CD4-positive, alpha-beta T cell (primary cell): ENCODE results near the gene THSD8. TPM values are rescaled to one million over a fixed set of nuclear protein-coding genes. Genes with fewer than 3 reads are reported as not detected.
"Not testable (repeated sequence)": the region's sequence is repeated elsewhere in the genome, so short reads cannot be mapped to it uniquely, and the experiment has no call there.

Source experiments
- ATAC-seq: fragments of 200-7000 bp; cut with Tn5 transposase; one replicate; pipeline ENCODE4 v1.10.0; 2022; ENCODE audit warnings: mild to moderate bottlenecking; ENCODE audit not compliant: poor library complexity
- CTCF ChIA-PET: fragments of 350-600 bp; sonication (Branson Sonifier 250); formaldehyde crosslinking; loops from one replicate; lab custom pipeline; 2021; ENCODE audit warnings: antibody characterized with exemption, inconsistent platforms; lab: Charles Lee
- POLR2A ChIA-PET: fragments of 350-600 bp; sonication (Branson Sonifier 250); formaldehyde crosslinking; loops from one replicate; lab custom pipeline; 2021; ENCODE audit warnings: antibody characterized with exemption, inconsistent platforms; lab: Charles Lee
- DNase-seq, 14 experiments: peaks; one replicate each; pipeline ENCODE4 v3.0.0-alpha.2; 2013 to 2020; ENCODE audit warnings: mixed read lengths in 2 of 14
- H3K27ac ChIP-seq, 2 donors: one replicate each; pipeline versions ENCODE4 v1.5.1 to v1.7.0; 2013; ENCODE audit warnings: low read length in 2 of 2, low read depth in 1 of 2, mild to moderate bottlenecking in 1 of 2
- H3K27me3 ChIP-seq, 2 experiments: 1 replicate in 1 of 2; 2 replicates in 1 of 2; pipeline versions ENCODE4 v1.6.1 to v1.7.0; 2013; ENCODE audit warnings: low read length in 2 of 2, control low read depth in 1 of 2, mild to moderate bottlenecking in 1 of 2, moderate library complexity in 1 of 2; ENCODE audit not compliant: insufficient read depth in 2 of 2, control insufficient read depth in 1 of 2
- H3K36me3 ChIP-seq: one replicate; pipeline ENCODE4 v1.6.1; 2013; ENCODE audit warnings: low read length, control low read depth; ENCODE audit not compliant: insufficient read depth
- H3K4me1 ChIP-seq: one replicate; pipeline ENCODE4 v1.6.1; 2013; ENCODE audit warnings: low read length, control low read depth; ENCODE audit not compliant: insufficient read depth
- H3K4me3 ChIP-seq: one replicate; pipeline ENCODE4 v1.5.1; 2013; ENCODE audit warnings: mild to moderate bottlenecking, low read length, moderate library complexity
- H3K9me3 ChIP-seq, 2 experiments: 1 replicate in 1 of 2; 2 replicates in 1 of 2; pipeline versions ENCODE4 v1.6.1 to v1.7.0; 2013; ENCODE audit warnings: low read length in 2 of 2, mild to moderate bottlenecking in 2 of 2, control low read depth in 1 of 2, moderate library complexity in 1 of 2; ENCODE audit not compliant: control insufficient read depth in 1 of 2, insufficient read depth in 1 of 2
- H3K27ac Mint-ChIP-seq: one replicate; pipeline ENCODE4 v1.8.0; 2020; ENCODE audit warnings: mixed read lengths
- H3K27me3 Mint-ChIP-seq: one replicate; pipeline ENCODE4 v1.8.0; 2021; ENCODE audit warnings: mixed read lengths
- H3K36me3 Mint-ChIP-seq: one replicate; pipeline ENCODE4 v1.8.0; 2021; ENCODE audit warnings: low read depth, mixed read lengths
- H3K4me1 Mint-ChIP-seq: one replicate; pipeline ENCODE4 v1.8.0; 2021; ENCODE audit warnings: low read depth, mixed read lengths
- H3K4me3 Mint-ChIP-seq: one replicate; pipeline ENCODE4 v1.8.0; 2020; ENCODE audit warnings: mild to moderate bottlenecking, mixed read lengths
- H3K9me3 Mint-ChIP-seq: one replicate; pipeline ENCODE4 v1.8.0; 2020; ENCODE audit warnings: mixed read lengths
- CTCF ChIP-seq: fragments of 200-600 bp; IDR thresholded peaks from one replicate; pipeline ENCODE4 v1.8.0; 2022; ENCODE audit warnings: antibody characterized with exemption, mild to moderate bottlenecking
- intact Hi-C, 2 experiments: fragments of 100-400 bp; cut with DNase I in 1 of 2; cut with micrococcal nuclease in 1 of 2; formaldehyde crosslinking; loops; one replicate each; pipeline versions ENCODE4 v1.15.1 to v1.9.0; 2023 to 2025; cut with DNase I, micrococcal nuclease
- total RNA-seq, 174 experiments: library from RNA in 2 of 174; stranded (reverse) in 2 of 174; gene quantifications; one replicate each; pipeline ENCODE4 v1.2.3 and lab custom pipeline; 2021 to 2026

Gene THSD8
- total RNA-seq, 2 experiments from 2014 or later: 1.3 TPM; not detected in 1

GRCh38 chr19:12796146-12797071, 5.5 kb upstream of the THSD8 start:
- H3K27me3 Mint-ChIP-seq: peaks cover 10% of the 10 kb centered on the region
- TF ChIP-seq CTCF: peak; percentile 94
- no peaks in the 10 kb centered on the region for H3K27me3 ChIP-seq
- POLR2A ChIA-PET: interaction anchor here (0.8 to 8.3 kb wide), 10 partner anchors 9 to 95 kb away, joined by 3 to 348 read pairs (median 4); partner anchors contain the start of genes GCDH, HOOK2 and RNASEH2A
- peaks cover 44% of the 10 kb centered on the region for H3K36me3 Mint-ChIP-seq
- CTCF ChIA-PET: interaction anchor here (0.7 to 9.4 kb wide), 16 partner anchors 9 to 80 kb away, joined by 3 to 178 read pairs (median 6); partner anchors contain the start of genes HOOK2 and RNASEH2A
- peaks cover 36% of the 10 kb centered on the region for H3K4me1 Mint-ChIP-seq
- H3K4me3 Mint-ChIP-seq: peak overlapping the region; percentile 82
- no peaks in the 10 kb centered on the region for H3K9me3 Mint-ChIP-seq
- DNase-seq (peak in 13 of 14 experiments; percentile 65 to 90 (median 70)), ATAC-seq (peak; percentile 7)
- peak overlapping the region; percentile 82 for H3K27ac Mint-ChIP-seq
- intact Hi-C loops: loop anchor here (1.0 to 5.0 kb wide), 7 partner anchors 10 to 119 kb away; partner anchors contain the start of gene RNASEH2A (in 1 of the 2)
- H3K4me3 ChIP-seq: peak overlapping the region; percentile 37
- peaks cover 28% of the 10 kb centered on the region for H3K36me3 ChIP-seq
- H3K27ac ChIP-seq: peak overlapping the region; percentile 54 to 55
- peaks cover 52% of the 10 kb centered on the region for H3K4me1 ChIP-seq
- H3K9me3 ChIP-seq: no peaks in the 10 kb centered on the region

GRCh38 chr19:12797141-12797587, 4.7 kb upstream of the THSD8 start:
- no peaks in the 10 kb centered on the region for H3K9me3 ChIP-seq
- Mint-ChIP-seq H3K36me3 (peaks cover 40% of the 10 kb centered on the region), H3K4me3 (no peak overlapping the region), H3K27ac (no peak overlapping the region), H3K27me3 (peaks cover 9% of the 10 kb centered on the region), H3K4me1 (peaks cover 38% of the 10 kb centered on the region), H3K9me3 (no peaks in the 10 kb centered on the region)
- ChIA-PET CTCF (interaction anchor here (1.5 to 9.4 kb wide), 7 partner anchors 9 to 64 kb away, joined by 6 to 178 read pairs (median 14); partner anchors contain the start of genes HOOK2 and RNASEH2A), POLR2A (interaction anchor here (1.6 to 8.3 kb wide), 2 partner anchors 9 to 21 kb away, joined by 4 to 301 read pairs; partner anchors contain the start of genes HOOK2 and RNASEH2A)
- peak in 1 of 14 experiments; percentile 32 for DNase-seq
- intact Hi-C loops: loop anchor here (2.0 to 5.0 kb wide), 2 partner anchors 80 to 120 kb away; no protein-coding TSS in a partner anchor
- no peak overlapping the region for H3K4me3 ChIP-seq
- peaks cover 28% of the 10 kb centered on the region for H3K36me3 ChIP-seq
- no peak for TF ChIP-seq CTCF
- ATAC-seq: no peak
- H3K27me3 ChIP-seq: no peaks in the 10 kb centered on the region
- H3K27ac ChIP-seq: no peak overlapping the region
- peaks cover 56% of the 10 kb centered on the region for H3K4me1 ChIP-seq

- H3K27ac ChIP-seq, DNase-seq, H3K4me3 Mint-ChIP-seq, H3K27ac Mint-ChIP-seq, H3K4me3 ChIP-seq, H3K27me3 ChIP-seq, H3K9me3 Mint-ChIP-seq, H3K27me3 Mint-ChIP-seq, ATAC-seq, H3K9me3 ChIP-seq: not testable (repeated sequence)
- Mint-ChIP-seq H3K36me3 (peaks cover 37% of the 10 kb centered on the region), H3K4me1 (peaks cover 43% of the 10 kb centered on the region)
- ChIA-PET POLR2A (interaction anchor here (1.6 to 8.3 kb wide), 2 partner anchors 9 to 22 kb away, joined by 4 to 301 read pairs; partner anchors contain the start of genes HOOK2 and RNASEH2A), CTCF (interaction anchor here (0.7 to 9.4 kb wide), 8 partner anchors 15 to 81 kb away, joined by 3 to 178 read pairs (median 12); partner anchors contain the start of gene HOOK2)
- peaks cover 26% of the 10 kb centered on the region for H3K36me3 ChIP-seq
- H3K4me1 ChIP-seq: peaks cover 58% of the 10 kb centered on the region
- intact Hi-C loops: loop anchor here (2.0 to 5.0 kb wide), 2 partner anchors 81 to 120 kb away; no protein-coding TSS in a partner anchor
These were observed 4.3 kb upstream of the THSD8 start for GRCh38 chr19:12797607-12798006.
